GM19452 (cell line): ENCODE results near the gene FXYD6.
"Not testable (repeated sequence)": the region's sequence is repeated elsewhere in the genome, so short reads cannot be mapped to it uniquely, and the experiment has no call there.

ENCODE experiments used
- ATAC-seq: cut with Tn5 transposase; IDR thresholded peaks from one replicate; pipeline ENCODE4 v1.9.1; 2021; ENCODE audit not compliant: unreplicated experiment

FXYD6 gene

GRCh38 chr11:117819096-117820040, 57.1 kb downstream of the FXYD6 start:
- ATAC-seq, result no peak

GRCh38 chr11:117818041-117818873, 58.2 kb downstream of the FXYD6 start:
- peak; percentile 25 for ATAC-seq

GRCh38 chr11:117817368-117818040, 59.0 kb downstream of the FXYD6 start:
- ATAC-seq, result peak; percentile 26

- no peak for ATAC-seq
These were observed 59.6 kb downstream of the FXYD6 start for GRCh38 chr11:117816846-117817367.

GRCh38 chr11:117816151-117816741, 60.2 kb downstream of the FXYD6 start:
- no peak for ATAC-seq

- peak; percentile 54 for ATAC-seq
These were observed 61.1 kb downstream of the FXYD6 start for GRCh38 chr11:117815262-117815803.

- no peak for ATAC-seq
These were observed 61.6 kb downstream of the FXYD6 start for GRCh38 chr11:117814766-117815261.

- no peak for ATAC-seq
These were observed 62.2 kb downstream of the FXYD6 start for GRCh38 chr11:117814204-117814765.

GRCh38 chr11:117810056-117810451, 66.4 kb downstream of the FXYD6 start:
- not testable (repeated sequence) for ATAC-seq

- no peak for ATAC-seq
These were observed 67.0 kb downstream of the FXYD6 start for GRCh38 chr11:117809236-117810055.

GRCh38 chr11:117808784-117809183, 67.7 kb downstream of the FXYD6 start:
- no peak for ATAC-seq

GRCh38 chr11:117807482-117808327, 68.8 kb downstream of the FXYD6 start:
- ATAC-seq, result no peak

GRCh38 chr11:117806846-117807245, 69.6 kb downstream of the FXYD6 start:
- no peak for ATAC-seq

GRCh38 chr11:117805045-117805444, 71.4 kb downstream of the FXYD6 start:
- no peak for ATAC-seq

- no peak for ATAC-seq
These were observed 72.6 kb downstream of the FXYD6 start for GRCh38 chr11:117803896-117804295.

- ATAC-seq, result no peak
These were observed 76.8 kb downstream of the FXYD6 start for GRCh38 chr11:117799634-117800033.

GRCh38 chr11:117796872-117797529, 79.5 kb downstream of the FXYD6 start, which contains the start of gene DSCAML1:
TSS of gene DSCAML1 (minus strand) at chr11:117797216. CDS start at chr11:117797079, 137 bp downstream.
- ATAC-seq, result no peak
